GM18507 (cell line): ENCODE results near the gene MIF4GD.
"Not testable (repeated sequence)": the region's sequence is repeated elsewhere in the genome, so short reads cannot be mapped to it uniquely, and the experiment has no call there.

Experiments used
- DNase-seq: peaks from one replicate; pipeline ENCODE4 v3.0.0; 2011; ENCODE audit warnings: low read depth; ENCODE audit not compliant: insufficient read length; ENCODE audit errors: extremely low spot score
- FAIRE-seq: peaks from 2 replicates; lab custom pipeline; 2011; peaks lifted over from hg19 to GRCh38; lab: Jason Lieb, UNC

Gene MIF4GD

GRCh38 chr17:75270966-75271232, at the start of gene MIF4GD:
Gene MIF4GD (minus strand): TSS chr17:75271231. CDS start chr17:75270195, 1,036 bp downstream.
- no peak for FAIRE-seq
- no peak for DNase-seq

- FAIRE-seq (peak; percentile 87), DNase-seq (no peak)
These were observed 49.1 kb upstream of the MIF4GD start for GRCh38 chr17:75319904-75320691.

GRCh38 chr17:75318615-75319222, 47.7 kb upstream of the MIF4GD start:
- FAIRE-seq (no peak), DNase-seq (no peak)

GRCh38 chr17:75318211-75318610, 47.2 kb upstream of the MIF4GD start:
- no peak for FAIRE-seq
- DNase-seq = no peak

- no peak for FAIRE-seq
These were observed 46.6 kb upstream of the MIF4GD start for GRCh38 chr17:75317671-75318070.

GRCh38 chr17:75316253-75316652, 45.2 kb upstream of the MIF4GD start:
- no peak for FAIRE-seq

More at GRCh38 chr17:75317671-75318070, 46.6 kb upstream of the MIF4GD start:
- DNase-seq = no peak

GRCh38 chr17:75315541-75316243, 44.7 kb upstream of the MIF4GD start:
- DNase-seq (no peak), FAIRE-seq (peak; percentile 64)

More at GRCh38 chr17:75316253-75316652, 45.2 kb upstream of the MIF4GD start:
- DNase-seq = no peak

GRCh38 chr17:75313941-75314551, 43.0 kb upstream of the MIF4GD start:
- no peak for DNase-seq
- peak; percentile 74 for FAIRE-seq

- no peak for DNase-seq
- FAIRE-seq = no peak
These were observed 38.0 kb upstream of the MIF4GD start for GRCh38 chr17:75308732-75309629.

- FAIRE-seq = no peak
- DNase-seq = no peak
These were observed 37.1 kb upstream of the MIF4GD start for GRCh38 chr17:75307957-75308731.

GRCh38 chr17:75301502-75302206, 30.6 kb upstream of the MIF4GD start:
- DNase-seq = no peak
- no peak for FAIRE-seq

- no peak for DNase-seq
- FAIRE-seq = no peak
These were observed 30.0 kb upstream of the MIF4GD start for GRCh38 chr17:75301049-75301448.

GRCh38 chr17:75300280-75300679, 29.2 kb upstream of the MIF4GD start:
- DNase-seq (no peak), FAIRE-seq (no peak)

- peak; percentile 98 for FAIRE-seq
- DNase-seq = no peak
These were observed 24.4 kb upstream of the MIF4GD start for GRCh38 chr17:75295201-75296158.

GRCh38 chr17:75292810-75293448, 21.9 kb upstream of the MIF4GD start:
- not testable (repeated sequence) for FAIRE-seq, DNase-seq

- peak; percentile 76 for FAIRE-seq
These were observed 18.9 kb upstream of the MIF4GD start for GRCh38 chr17:75289832-75290337.

More at GRCh38 chr17:75289832-75290337, 18.9 kb upstream of the MIF4GD start:
- no peak for DNase-seq
